Measurements from ENCODE around the gene ZCCHC3.

The ZCCHC3 gene

GRCh38 chr20:294602-295001 is 2.8 kb upstream of the ZCCHC3 start:
- H3K4me3 ChIP-seq (replicated peaks in 1 of 2; ENCODE audit: low read depth in 2 of 2, low read length in 2 of 2): no peak overlapping the region
- no peak for DNase-seq (ENCODE audit: low read depth in 2 of 2)
- TF ChIP-seq CTCF (IDR thresholded peaks at IDR 0.05; ENCODE audit: low read depth, low read length): no peak

- TF ChIP-seq CTCF (IDR thresholded peaks at IDR 0.05; ENCODE audit: low read depth, low read length): no peak
- no peak for DNase-seq (ENCODE audit: low read depth in 2 of 2)
- no peak overlapping the region for H3K4me3 ChIP-seq (replicated peaks in 1 of 2; ENCODE audit: low read depth in 2 of 2, low read length in 2 of 2)
Observed at GRCh38 chr20:295804-296203, 1.6 kb upstream of the ZCCHC3 start.

- DNase-seq (ENCODE audit: low read depth in 2 of 2): peak; percentile 77 to 78
- peak overlapping the region; percentile 91 to 92 for H3K4me3 ChIP-seq (replicated peaks in 1 of 2; ENCODE audit: low read depth in 2 of 2, low read length in 2 of 2)
- TF ChIP-seq CTCF (IDR thresholded peaks at IDR 0.05; ENCODE audit: low read depth, low read length): no peak
Observed at GRCh38 chr20:297925-298775, 780 bp downstream of the ZCCHC3 start.

- no peak for DNase-seq (ENCODE audit: low read depth in 2 of 2)
- no peak for TF ChIP-seq CTCF (IDR thresholded peaks at IDR 0.05; ENCODE audit: low read depth, low read length)
- peak overlapping the region; percentile 91 to 92 for H3K4me3 ChIP-seq (replicated peaks in 1 of 2; ENCODE audit: low read depth in 2 of 2, low read length in 2 of 2)
Observed at GRCh38 chr20:298776-299391, 1.5 kb downstream of the ZCCHC3 start.

- H3K4me3 ChIP-seq (replicated peaks in 1 of 2; ENCODE audit: low read depth in 2 of 2, low read length in 2 of 2): peak overlapping the region in 1 of 2 donors; percentile 92
- TF ChIP-seq CTCF (IDR thresholded peaks at IDR 0.05; ENCODE audit: low read depth, low read length): no peak
- peak in 1 of 2 donors; percentile 22 for DNase-seq (ENCODE audit: low read depth in 2 of 2)
Observed at GRCh38 chr20:300345-300990, 3.1 kb downstream of the ZCCHC3 start.

- no peak overlapping the region for H3K4me3 ChIP-seq (replicated peaks in 1 of 2; ENCODE audit: low read depth in 2 of 2, low read length in 2 of 2)
- no peak for TF ChIP-seq CTCF (IDR thresholded peaks at IDR 0.05; ENCODE audit: low read depth, low read length)
- no peak for DNase-seq (ENCODE audit: low read depth in 2 of 2)
Observed at GRCh38 chr20:301886-302848, 4.8 kb downstream of the ZCCHC3 start.

All from cardiac fibroblast (primary cell).